Activated CD8-positive, alpha-beta memory T cell treated with anti-CD3 and anti-CD28 coated beads, Interleukin-2, amount 50 U/mL, for 24 hours (primary cell): ENCODE measurements around the gene NOS1AP.

Source experiments
- DNase-seq: peaks from one replicate; pipeline ENCODE4 v3.0.0-alpha.2; 2020; ENCODE audit errors: extremely low read depth

The NOS1AP gene

GRCh38 chr1:162386292-162387225 lies 317.1 kb downstream of the NOS1AP start:
- no peak for DNase-seq

- DNase-seq: no peak
Measured at GRCh38 chr1:162387226-162388082, 318.0 kb downstream of the NOS1AP start.

DNA sequence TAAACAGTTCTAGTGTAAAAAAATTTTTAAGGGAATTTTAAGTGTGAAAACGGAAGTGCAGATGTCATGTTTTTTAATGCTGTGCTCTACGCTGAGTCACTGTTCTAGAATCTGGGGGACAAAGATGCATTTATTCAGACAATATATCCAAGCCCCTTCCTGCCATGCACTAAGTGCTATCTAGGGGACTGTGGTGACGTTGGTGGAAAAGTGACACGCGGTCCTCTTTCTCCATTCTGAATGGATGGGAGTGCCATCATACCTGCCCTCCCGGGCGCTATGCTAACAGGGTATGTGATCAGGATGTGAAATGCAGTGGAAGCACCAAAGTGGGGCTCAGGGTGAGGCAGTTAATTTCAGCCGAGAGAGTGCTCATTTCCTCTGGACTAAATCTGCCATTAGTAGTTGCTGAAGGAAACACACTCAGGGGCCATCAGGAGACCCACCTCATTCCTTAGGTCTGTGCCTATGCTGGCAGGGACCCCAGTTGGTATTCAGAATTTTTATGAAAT lies 318.6 kb downstream of the NOS1AP start:
- DNase-seq: no peak

GRCh38 chr1:162388615-162389014 lies 319.1 kb downstream of the NOS1AP start:
- DNase-seq: no peak

GRCh38 chr1:162389021-162389818 lies 319.7 kb downstream of the NOS1AP start:
- DNase-seq: no peak

DNA sequence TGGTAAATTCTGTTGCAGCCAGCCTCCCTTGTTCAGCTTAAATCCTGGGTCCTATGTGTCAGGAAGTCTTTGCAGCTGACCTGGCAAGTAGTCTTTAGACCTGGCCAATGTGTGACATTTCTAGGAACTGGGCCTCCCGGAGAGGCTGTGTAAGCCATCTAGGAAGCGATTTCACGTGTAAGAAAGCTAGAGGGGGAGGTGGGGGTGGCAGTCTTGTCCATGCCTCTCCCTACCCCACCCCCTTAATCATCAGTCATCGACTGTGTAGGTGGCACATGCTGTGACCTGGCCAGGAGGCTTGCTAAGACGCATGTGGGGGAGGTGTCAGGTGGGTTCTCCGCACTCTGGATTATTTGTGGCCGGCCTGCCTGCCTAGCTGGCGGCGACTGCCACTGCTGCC lies 320.5 kb downstream of the NOS1AP start:
- DNase-seq: no peak

- DNase-seq: no peak
Measured at GRCh38 chr1:162390396-162391185, 321.1 kb downstream of the NOS1AP start.

DNA sequence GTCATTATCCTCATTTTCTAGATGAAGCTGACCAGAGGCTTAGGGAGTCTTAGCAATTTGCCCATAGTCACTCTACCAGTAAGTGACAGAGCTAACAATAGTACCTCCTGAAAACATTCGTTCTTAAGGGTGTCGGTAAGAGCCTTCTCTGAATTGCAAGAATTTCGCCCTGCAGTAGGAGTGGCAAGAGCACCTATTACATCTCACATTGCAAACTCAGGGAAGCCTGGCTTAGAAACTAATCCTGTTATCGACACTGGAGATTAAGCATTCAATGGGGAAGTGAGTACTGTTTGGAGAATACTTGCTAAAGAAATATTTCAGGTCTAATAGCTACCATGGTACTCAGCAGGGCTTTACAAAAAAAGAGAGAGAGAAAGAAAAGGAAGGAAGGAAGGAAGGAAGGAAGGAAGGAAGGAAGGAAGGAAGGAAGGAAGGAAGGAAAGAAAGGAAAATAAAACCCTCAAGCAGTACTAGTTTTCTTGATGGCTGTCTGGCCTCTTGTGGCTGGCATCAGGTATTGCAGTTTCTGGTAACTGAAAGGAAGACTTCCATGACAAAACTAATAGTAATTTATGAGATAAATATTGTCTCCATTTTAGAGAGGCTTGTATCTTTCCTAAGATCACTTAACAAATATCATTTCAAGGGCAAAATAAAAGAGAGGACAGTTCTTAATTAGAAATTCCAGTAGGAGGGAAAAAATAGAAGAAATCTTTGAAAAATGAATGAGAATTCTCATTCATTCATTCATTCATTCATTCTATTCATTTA lies 322.5 kb downstream of the NOS1AP start:
- no peak for DNase-seq

DNA sequence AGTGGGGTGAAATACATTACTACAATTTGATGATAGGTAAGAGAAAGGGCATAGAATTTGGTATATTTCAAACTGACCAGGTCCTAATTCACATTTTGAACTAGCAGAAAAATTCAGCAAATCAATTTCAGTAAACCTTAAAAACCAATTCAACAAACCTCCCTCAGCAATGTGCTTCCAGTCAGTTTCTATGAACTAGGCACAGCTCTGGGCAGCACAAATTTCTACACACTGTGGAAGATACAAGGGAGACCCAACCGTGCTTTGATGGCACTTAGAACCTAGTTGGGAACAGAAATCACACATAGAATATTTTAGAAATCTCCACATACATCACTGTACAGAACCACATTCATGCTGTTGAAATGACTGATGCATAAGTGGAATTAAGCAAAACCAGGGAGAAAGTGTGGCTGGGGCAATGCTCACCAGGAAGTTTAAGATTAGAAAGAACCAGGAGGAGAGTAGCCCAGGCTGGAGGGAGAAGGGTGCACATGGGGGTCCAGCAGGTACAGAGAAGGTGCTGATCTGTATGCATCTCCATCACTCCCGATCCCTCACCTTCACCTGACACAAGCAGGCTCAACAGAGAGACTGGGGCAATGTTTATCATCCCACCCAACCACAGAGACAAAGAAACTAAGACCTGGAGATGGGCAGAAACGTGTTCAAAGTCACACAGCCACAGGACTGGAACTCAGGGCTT lies 326.9 kb downstream of the NOS1AP start:
- no peak for DNase-seq

- no peak for DNase-seq
Measured at GRCh38 chr1:162397039-162397448, 327.6 kb downstream of the NOS1AP start.

DNA sequence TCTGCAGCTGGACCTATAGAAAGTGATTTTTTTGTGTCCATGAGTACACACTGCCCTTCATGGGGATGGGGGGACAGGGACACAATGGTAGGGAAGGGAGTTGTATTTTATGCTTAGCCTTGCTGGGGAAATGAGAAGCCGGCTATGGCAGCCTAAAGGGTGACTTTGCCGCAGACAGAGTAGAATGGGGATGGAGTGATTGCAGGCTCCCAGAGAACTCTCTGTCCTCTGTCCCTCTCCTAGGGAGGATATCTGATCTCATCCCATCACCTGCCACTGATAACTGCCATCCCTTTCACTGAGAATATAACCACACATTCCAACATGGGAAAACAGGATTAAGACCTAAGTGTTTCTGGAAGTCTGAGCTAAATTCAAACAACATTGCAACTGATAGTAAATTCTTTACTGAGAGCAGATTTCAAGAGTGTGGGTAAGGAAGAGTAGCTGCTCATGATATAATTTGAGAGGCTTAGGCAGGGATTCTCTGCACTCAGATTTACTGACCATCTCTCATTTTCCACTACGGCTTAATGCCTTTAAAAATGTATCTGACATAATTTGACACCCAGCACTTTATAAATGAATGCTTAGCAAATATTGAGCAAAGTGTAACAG lies 328.6 kb downstream of the NOS1AP start:
- no peak for DNase-seq

GRCh38 chr1:162398999-162399580 lies 329.6 kb downstream of the NOS1AP start:
- no peak for DNase-seq

- no peak for DNase-seq
Measured at GRCh38 chr1:162400790-162401355, 331.4 kb downstream of the NOS1AP start.

DNA sequence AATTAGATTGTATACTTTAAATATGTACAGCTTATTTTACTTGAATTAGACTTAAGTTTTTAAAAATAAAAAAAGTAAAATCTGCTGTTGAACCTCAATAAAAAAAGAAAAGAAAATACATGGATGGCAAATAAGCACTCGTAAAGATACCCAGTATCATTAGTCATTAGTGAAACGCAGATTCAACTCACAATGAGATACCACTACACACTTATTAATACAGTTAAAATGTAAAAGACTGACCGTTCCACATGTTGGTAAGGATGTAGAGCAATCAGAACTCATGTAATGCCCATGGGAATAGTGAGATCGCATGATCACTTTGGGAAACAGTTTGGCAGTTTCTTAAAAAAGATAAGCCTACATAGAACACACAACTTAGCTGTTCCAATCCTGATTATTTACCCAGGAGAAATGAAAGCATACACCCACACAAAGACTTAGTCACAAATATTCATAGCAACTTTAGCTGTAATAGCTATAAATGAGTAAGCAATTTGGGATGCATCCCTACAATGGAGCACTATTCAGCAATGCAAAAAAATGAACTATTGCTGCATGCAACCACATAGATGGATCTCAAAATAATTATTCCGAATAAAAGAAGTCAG lies 335.2 kb downstream of the NOS1AP start:
- DNase-seq: no peak

GRCh38 chr1:162405800-162406199 lies 336.3 kb downstream of the NOS1AP start:
- DNase-seq: no peak

GRCh38 chr1:162406811-162407210 lies 337.3 kb downstream of the NOS1AP start:
- no peak for DNase-seq

DNA sequence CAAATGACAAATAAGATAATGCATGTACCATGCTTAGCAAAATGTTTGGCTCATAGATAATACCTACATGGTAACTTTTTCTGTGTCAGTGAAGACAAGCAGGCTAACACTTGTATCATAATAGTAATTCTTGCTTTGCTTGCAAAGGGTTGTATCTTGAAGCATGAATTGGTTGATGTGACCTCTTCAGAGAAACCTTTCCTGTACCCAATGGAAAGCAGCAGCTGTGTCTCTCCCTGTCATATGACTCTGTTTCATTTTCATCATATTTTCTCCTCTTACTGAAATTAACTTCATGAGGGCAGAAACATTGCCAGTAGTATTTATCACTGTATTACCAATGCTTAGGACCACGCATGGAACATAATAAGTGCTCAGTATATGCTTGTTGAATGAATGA lies 338.0 kb downstream of the NOS1AP start:
- DNase-seq: no peak

DNA sequence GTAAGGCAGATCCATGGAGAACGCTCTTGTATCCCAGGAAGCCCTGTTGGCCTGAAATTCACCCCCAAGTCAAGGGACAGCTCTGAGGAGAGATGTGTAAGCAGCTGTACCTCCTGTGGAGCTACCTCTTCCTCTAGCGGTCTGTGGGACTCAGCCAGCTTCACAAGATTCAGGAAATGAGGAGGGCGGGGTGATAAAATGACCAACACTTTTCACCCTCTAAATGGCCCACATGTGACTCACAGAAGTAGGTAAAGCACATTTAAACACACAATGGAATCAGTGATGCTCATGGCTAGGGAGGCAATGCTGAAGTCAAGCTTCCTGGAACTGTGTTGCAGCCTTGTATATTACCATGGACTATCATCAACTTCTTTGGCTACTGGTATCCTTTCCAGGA lies 342.5 kb downstream of the NOS1AP start, which contains the start of gene SH2D1B:
SH2D1B (minus strand) TSS at position 135 of the 400 bp plus-strand sequence; CDS start at position 15, 120 bp downstream.
- DNase-seq: no peak
